Measurements from ENCODE around the gene MVB12B.

DNA sequence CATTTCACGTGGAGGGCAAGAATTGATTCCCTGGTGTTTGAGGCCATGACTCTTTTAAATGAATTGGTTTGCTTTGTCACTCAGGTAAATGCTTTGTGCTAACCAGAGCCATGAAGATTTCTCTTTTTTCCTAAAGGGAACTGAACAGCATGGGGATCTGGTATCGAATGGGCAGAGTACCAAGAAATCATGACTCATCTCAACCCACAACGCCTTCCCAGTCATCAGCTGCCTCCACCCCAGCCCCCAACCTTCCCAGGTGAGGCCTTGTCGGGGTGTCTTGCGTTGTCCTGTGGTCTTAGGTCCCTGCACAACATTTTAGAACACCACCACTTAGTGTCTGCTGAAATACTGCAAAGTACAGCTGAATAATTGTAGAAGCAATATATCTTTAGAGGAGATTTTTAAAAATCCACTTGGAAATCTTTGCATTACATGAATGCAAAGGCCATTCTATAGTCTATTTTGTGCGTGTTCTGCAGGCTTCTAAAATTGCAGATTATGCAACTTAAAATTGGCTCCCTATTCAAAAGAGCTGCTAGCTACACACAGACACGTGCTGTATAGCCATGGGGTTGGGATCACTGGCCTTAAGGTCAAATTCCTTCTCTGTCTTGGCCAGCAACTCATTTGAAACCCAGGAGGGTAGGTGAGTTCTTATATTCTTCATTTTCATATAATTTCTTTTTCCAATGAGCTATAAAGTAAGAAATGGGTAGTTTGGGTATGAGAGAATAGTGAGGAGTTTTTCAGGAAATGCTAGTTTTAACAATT is 69.0 kb downstream of the MVB12B start:
- no peak for TF ChIP-seq CREB1 (CRISPR knock-in tag; IDR thresholded peaks at IDR 0.05)
- TF ChIP-seq USF1 (CRISPR knock-in tag; IDR thresholded peaks at IDR 0.05): no peak

Measured in WTC11 (cell line).